Fibroblast of the aortic adventitia (primary cell): ENCODE measurements around the gene PCSK6. TPM values are rescaled to one million over a fixed set of nuclear protein-coding genes. Genes with fewer than 3 reads are reported as not detected.

Experiments used
- DNase-seq: peaks from one replicate; pipeline ENCODE4 v3.0.0-alpha.2; 2010; ENCODE audit warnings: low read depth
- H3K4me3 ChIP-seq: 2 replicates; pipeline ENCODE4 v1.5.1; 2011; ENCODE audit warnings: low read depth, mild to moderate bottlenecking, control low read depth, low read length, moderate library complexity
- total RNA-seq: library from RNA; depleted of rRNA; stranded (reverse); fragments of >200 nt; gene quantifications from 2 replicates; pipeline ENCODE4 v1.2.3, GENCODE V29; 2012; ENCODE audit warnings: low replicate concordance
- TF ChIP-seq, protein P1 (sequence below): IDR thresholded peaks from 2 replicates; pipeline ENCODE4 v1.5.1; 2011; ENCODE audit warnings: mild to moderate bottlenecking, low read length, control low read depth, inconsistent platforms; ENCODE audit not compliant: insufficient read depth

Gene PCSK6
- total RNA-seq, 1 donor = 0.81 TPM

DNA sequence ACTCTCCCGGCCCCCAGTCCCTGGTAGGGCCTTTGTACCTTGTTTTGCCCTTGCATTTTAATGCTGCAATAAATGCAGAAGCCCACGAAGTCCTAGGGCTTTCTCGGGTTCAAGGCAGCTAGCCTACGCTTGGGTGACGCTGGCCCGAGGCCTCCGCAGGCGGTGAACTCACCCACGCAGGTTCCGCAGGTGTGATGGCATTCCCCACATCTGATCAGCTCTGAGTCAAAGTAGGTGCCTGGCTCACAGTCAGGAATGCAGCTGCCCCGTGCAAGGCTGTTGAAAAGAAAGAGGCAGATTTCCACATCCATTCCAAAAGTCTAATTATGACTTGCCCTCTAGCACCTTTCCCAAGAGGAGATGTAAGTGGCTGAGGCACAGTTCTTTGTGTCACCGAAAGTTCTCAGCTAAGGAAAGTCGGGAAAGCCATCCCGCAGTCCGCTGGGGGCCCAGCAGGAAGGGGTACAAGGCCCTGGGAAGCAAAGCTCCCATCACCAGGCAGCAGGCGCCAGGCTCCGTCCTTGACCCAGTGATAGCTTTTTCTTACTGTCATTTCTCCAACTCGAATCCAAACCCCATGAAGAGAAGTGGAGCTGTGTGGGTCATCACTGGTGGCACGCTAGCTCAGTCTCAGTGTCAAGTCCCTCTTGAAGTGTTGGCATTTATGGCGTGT is 171.2 kb downstream of the PCSK6 start:
- DNase-seq = no peak
- TF ChIP-seq, protein P1, sequence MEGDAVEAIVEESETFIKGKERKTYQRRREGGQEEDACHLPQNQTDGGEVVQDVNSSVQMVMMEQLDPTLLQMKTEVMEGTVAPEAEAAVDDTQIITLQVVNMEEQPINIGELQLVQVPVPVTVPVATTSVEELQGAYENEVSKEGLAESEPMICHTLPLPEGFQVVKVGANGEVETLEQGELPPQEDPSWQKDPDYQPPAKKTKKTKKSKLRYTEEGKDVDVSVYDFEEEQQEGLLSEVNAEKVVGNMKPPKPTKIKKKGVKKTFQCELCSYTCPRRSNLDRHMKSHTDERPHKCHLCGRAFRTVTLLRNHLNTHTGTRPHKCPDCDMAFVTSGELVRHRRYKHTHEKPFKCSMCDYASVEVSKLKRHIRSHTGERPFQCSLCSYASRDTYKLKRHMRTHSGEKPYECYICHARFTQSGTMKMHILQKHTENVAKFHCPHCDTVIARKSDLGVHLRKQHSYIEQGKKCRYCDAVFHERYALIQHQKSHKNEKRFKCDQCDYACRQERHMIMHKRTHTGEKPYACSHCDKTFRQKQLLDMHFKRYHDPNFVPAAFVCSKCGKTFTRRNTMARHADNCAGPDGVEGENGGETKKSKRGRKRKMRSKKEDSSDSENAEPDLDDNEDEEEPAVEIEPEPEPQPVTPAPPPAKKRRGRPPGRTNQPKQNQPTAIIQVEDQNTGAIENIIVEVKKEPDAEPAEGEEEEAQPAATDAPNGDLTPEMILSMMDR = no peak
- H3K4me3 ChIP-seq = no peak overlapping the region

DNA sequence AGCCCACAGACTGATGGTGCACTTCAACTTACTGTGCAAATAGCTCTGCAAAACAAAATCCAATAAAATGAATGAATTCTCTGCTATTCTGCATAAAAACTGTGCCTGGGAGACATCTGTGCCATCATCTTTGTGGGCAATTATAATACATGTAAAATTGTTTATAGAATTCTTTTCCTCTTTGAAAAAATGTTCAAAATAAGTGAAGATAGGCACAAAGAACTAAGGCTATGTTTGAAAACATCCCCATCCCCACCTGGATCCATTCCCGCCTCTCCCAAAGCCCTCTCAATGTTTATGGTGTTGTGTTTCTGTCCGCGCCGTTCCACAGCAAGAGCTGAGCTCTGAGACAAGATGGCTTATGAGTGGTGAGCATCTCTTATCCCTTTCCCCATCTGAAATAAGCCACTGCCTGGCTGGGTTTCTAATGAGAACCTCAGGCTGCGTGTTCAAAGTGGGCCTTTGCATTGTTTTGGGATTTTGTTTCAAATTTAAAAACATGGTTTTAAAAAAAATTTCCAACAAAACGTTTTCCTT is 172.1 kb downstream of the PCSK6 start:
- H3K4me3 ChIP-seq = no peak overlapping the region
- TF ChIP-seq, protein P1 = no peak
- no peak for DNase-seq

DNA sequence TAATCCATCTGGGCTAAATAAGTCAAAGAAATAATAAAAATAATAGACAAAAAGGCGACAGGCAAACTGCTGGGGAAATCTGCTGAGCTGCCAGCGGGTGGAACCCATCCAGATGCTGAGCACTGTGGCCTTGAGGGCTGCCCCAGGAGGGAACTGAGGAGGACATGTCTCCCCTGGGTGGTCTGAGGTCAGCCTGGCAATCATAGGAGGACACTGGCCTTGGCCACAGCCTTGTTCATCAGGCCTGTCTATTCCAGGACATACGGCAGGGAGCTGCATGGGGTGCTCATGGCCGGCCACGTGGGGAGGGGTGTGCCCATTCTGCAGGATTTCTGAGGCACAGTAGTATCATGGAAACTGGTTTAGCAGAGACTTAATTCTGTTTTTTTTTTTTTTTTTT is 173.0 kb downstream of the PCSK6 start:
- TF ChIP-seq, protein P1 = no peak
- DNase-seq = no peak
- no peak overlapping the region for H3K4me3 ChIP-seq

DNA sequence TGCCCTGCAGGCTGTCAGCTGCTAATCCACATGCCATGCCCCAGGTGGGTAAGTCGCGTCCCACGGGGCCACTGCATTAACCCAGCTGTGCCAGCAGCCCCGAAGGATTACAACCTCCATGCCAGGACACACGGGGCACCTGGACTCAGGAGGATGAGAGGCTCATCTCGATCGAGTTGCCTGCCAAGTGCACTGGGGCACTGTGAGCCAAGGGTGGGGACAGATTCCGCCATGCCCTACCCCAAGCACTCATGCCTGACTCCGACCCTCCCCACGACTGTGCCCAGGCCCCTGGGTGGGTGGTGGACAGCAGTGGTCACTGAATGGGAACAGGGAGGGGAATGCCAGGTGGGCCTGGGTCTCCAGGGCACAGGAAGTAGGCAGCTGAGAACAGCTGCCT is 173.8 kb downstream of the PCSK6 start:
- DNase-seq = no peak
- H3K4me3 ChIP-seq = no peak overlapping the region

DNA sequence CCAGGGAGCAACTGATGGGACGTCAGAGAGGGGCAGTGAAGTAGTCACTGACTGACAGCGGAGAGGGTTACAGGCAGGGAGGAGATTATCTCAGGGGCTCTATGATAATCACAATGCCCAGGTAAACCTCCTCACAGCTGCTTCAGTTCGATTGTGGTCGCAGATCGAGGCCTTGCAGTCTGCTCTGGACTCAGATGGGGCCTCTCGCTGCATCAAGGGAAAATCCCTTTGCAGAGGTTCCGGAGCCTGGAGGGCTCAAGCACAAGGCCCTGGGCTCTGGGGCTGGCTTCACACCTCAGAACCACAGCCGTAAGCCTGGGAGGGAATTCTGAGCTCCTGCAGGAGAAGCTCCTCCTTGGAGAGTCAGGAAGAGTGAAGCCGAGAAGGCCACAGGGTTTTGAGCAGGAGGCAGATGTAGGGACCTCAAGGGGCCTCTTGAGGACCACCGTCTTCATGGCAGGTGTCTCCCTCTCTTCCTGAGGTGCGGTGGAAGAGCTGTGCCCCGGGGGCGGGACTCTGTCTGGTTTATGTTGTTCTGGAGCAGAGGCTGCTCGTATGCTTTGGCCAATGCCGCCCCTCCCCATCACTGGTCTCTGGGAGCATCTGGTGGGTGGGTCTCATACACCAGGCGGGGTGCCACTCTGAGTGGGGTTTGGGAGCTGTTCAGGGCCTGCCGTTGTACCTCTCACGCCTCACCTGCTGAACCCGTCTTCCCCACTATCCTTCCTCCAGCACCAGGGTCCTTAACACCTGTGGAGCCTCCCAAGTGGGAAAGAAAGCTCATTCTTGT is 175.0 kb downstream of the PCSK6 start:
- no peak overlapping the region for H3K4me3 ChIP-seq
- DNase-seq = no peak
- TF ChIP-seq, protein P1 = no peak

More for the DNA sequence above, 173.8 kb downstream of the PCSK6 start:
- TF ChIP-seq, protein P1 = no peak

DNA sequence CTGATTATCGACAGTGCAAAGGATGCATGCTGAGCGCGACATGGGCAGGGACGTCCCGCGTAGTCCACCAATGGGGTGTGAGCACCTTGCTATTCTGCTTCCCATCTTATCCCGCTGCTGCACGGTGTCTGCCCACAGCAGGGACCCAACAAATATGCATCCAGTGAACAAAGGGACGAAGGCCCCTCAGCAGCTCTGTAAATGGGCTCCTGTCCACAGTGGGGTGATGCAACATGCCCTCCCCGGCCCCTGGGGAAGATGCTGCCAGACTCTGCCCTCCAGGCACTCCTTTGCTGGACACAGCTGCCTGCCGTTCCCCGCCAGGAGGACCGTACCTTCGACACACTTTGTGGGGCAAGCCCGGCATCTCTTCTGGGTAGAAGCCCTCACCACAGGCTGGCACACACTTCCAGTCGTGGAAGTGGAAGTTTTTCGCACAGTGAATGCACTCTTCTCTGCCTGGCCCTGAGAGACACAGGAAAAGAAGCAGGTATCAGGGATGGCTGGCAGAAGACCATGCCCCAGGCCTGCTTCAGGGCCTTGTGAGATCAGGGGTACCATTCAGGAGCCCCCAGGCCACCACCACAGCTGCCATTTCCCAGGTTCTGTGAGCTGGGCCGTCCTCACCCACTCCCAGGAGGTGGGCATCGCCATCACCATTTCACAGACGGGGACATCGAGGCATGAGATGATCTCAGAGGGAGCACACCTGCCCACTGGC is 176.3 kb downstream of the PCSK6 start:
- TF ChIP-seq, protein P1 = no peak
- H3K4me3 ChIP-seq = no peak overlapping the region
- DNase-seq = no peak
